NCI-H1436 (cell line): ENCODE results near the gene GTF2H1.

Experiments used
- DNase-seq: peaks from one replicate; lab custom pipeline; 2025; lab: John Stamatoyannopoulos, UW

The GTF2H1 gene

GRCh38 chr11:18321969-18322711, at the start of gene GTF2H1, which contains the start of gene HPS5:
TSS of gene GTF2H1 (plus strand) at chr11:18322567. CDS start at chr11:18333075, 10,508 bp downstream.
TSS of gene HPS5 (minus strand) at chr11:18322140. CDS start at chr11:18317858, 4,282 bp downstream.
- peak; percentile 97 for DNase-seq

- no peak for DNase-seq
Observed at GRCh38 chr11:18277565-18278271, 44.6 kb upstream of the GTF2H1 start.

GRCh38 chr11:18280438-18281045, 41.8 kb upstream of the GTF2H1 start:
- DNase-seq: no peak

GRCh38 chr11:18282626-18283025, 39.7 kb upstream of the GTF2H1 start:
- no peak for DNase-seq

- DNase-seq: no peak
Observed at GRCh38 chr11:18285841-18286240, 36.5 kb upstream of the GTF2H1 start.

DNA sequence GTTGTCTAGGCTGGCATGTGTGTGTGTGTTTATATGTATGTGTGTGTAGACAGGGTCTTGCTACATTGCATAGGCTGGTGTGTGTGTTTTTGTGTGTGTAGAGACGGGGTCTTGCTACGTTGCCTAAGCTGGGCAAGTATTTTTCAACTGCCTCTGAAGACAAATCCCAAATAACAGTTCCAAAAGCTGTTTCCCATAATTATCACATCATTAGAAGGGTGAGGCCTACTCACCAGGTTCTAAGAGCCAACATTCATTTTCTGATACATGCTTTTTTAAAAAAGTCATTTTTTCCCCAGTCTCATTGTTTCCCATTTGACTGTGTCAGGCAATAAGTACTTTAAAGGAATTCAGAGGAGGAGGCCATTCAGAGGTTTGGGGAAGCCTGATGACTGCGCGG, 33.5 kb upstream of the GTF2H1 start:
- no peak for DNase-seq

DNA sequence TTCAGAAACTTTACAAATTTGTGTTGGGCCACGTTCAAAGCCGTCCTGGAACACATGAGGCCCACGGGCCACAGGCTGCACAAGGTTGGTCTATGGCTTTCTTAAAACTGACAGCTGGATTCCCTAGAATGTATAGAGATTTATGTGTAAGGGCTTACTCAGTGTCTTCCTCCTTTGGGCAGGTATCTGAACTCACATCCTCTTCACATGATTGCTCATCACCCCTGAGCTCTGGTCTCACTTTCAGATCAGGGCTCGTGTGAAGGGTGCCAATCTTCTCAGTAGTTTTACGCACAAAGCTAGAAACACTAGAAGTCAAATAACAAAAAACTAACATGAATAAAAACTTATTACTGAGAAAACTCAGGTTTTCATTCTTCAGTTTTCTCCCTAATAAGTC, 27.5 kb upstream of the GTF2H1 start:
- no peak for DNase-seq

GRCh38 chr11:18295316-18295715, 27.1 kb upstream of the GTF2H1 start:
- no peak for DNase-seq

DNA sequence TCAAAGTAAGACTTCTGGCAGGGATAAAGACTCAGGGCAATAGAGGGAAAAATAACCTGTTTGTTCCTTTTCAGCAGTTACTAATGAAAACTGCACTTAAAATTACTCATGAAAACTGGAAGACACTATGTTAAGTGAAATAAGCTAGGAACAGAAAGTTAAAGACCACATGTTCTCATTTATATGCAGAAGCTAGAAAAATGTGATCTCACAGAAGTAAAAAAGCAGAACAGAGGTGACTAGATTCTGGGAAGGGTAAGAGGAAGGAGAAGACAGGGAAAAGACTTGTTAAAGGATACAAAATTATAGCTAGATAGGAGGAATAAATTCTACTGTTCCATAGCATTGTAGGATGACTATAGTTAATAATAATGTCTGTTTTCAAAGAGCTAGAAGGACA, 22.6 kb upstream of the GTF2H1 start:
- DNase-seq: no peak

GRCh38 chr11:18304745-18305144, 17.6 kb upstream of the GTF2H1 start:
- no peak for DNase-seq

GRCh38 chr11:18307461-18308139, 14.8 kb upstream of the GTF2H1 start:
- no peak for DNase-seq

DNA sequence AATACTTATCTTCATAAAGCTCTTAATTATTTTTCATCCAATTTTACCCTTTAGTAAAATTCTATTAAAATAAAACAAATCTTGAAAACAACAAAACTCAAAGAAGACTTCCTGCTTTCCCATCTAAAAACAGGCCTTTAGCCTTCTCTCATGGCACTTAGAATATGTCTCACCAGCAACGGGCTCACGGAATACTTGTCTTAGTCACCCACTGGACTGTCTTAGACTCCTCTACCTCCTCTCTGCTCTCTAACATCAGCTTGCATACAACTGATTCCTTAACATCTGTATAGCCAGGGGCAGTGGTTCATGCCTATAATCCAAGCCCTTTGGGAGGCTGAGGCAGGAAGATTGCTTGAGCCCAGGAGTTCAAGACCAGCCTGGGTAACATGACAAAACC, 14.1 kb upstream of the GTF2H1 start:
- no peak for DNase-seq

- no peak for DNase-seq
Observed at GRCh38 chr11:18309691-18310090, 12.7 kb upstream of the GTF2H1 start.

- DNase-seq: no peak
Observed at GRCh38 chr11:18310800-18311340, 11.5 kb upstream of the GTF2H1 start.

GRCh38 chr11:18312012-18312411, 10.4 kb upstream of the GTF2H1 start:
- DNase-seq: no peak

- DNase-seq: no peak
Observed at GRCh38 chr11:18312663-18313420, 9.5 kb upstream of the GTF2H1 start.

- DNase-seq: no peak
Observed at GRCh38 chr11:18313965-18314763, 8.2 kb upstream of the GTF2H1 start.

- no peak for DNase-seq
Observed at GRCh38 chr11:18314784-18315523, 7.4 kb upstream of the GTF2H1 start.

DNA sequence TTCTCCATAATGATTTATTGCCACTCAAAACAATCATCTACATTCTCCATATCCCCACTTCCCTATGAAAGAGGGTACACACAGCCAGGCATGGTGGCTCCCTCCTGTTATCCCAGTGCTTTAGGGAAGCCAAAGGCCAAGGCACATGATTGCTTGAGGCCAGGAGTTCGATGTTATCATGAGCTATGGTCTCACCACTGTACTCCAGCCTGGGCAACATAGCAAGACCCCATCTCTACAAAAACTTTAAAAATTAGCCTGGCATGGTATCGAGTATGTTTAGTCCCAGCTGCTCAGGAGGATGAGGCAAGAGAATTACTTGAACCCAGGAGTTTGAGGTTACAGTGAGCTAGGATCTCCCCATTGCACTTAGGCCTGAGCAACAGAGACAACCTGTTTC, 6.5 kb upstream of the GTF2H1 start:
- no peak for DNase-seq

- no peak for DNase-seq
Observed at GRCh38 chr11:18317551-18317950, 4.8 kb upstream of the GTF2H1 start.
